ENCODE measurements around the gene ZNF236.

Gene ZNF236

GRCh38 chr18:76993085-76993382 is 170.7 kb downstream of the ZNF236 start:
- DNase-seq (ENCODE audit: low read depth) = no peak
- H3K4me3 ChIP-seq (ENCODE audit: low read depth, low read length) = no peak overlapping the region

GRCh38 chr18:76993573-76993972 is 171.2 kb downstream of the ZNF236 start:
- H3K4me3 ChIP-seq (ENCODE audit: low read depth, low read length) = no peak overlapping the region
- no peak for DNase-seq (ENCODE audit: low read depth)

DNA sequence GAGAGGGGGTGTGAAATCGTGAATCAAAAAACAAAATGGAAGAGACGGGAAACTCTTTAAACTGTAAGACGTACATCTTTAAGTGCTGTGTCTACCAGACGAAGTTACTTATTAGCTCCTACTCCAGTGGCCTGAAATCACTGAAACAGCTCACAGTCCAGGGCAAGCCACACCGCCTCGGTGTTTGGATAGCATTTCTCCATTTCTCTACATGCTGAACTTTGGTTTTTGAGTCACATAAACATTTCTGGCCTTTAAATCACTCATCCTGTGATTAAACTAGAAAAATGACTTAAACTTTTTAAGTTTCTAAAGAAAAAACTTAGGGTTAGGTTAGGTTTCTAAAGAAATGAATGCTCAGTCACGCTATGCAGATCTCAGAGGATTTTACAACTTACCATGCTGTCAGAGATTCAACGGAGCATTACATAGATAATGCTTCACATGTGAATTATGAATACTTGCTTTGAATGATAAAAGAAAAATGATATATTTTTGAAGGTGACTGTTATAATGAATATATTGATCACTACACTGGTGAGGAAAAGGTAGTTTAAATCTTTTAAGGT is 171.8 kb downstream of the ZNF236 start:
- DNase-seq (ENCODE audit: low read depth) = no peak
- no peak overlapping the region for H3K4me3 ChIP-seq (ENCODE audit: low read depth, low read length)

DNA sequence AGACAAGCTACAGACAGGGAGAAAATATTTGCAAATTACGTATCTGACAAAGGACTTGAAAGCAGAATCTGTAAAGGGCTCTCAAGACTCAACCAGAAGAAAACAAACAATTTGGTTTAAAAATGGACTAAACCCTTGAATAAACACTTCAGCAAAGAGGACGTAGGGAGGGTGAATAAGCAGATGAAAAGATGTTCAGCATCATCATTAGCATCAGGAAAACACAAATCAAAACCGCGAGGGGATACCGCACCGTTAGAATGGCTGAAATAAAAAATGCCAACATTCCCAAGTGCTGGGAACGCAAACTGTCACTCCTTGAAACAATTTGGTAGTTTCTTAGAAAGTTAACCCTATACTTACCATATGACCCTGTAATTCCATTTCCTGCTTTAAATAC is 173.5 kb downstream of the ZNF236 start:
- no peak for DNase-seq (ENCODE audit: low read depth)
- no peak overlapping the region for H3K4me3 ChIP-seq (ENCODE audit: low read depth, low read length)

DNA sequence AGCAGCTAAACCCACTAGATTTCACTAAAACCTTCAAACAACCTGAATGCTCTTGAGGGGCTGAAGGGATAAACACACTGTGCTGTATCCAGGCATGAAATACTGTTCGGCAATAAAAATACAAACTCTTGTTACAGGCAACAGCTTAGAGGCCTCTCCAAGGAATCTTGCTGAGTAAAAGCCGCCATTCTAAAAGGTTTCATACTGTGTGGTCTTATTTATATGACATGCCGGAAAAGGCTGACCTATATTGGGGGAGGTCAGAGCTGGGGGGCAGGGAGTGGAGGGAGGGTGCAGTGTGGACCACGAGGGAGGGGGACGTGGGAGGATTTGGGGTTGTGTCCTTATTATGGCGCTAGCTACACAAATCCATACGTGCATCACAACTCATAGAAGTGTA is 174.1 kb downstream of the ZNF236 start:
- no peak for DNase-seq (ENCODE audit: low read depth)
- H3K4me3 ChIP-seq (ENCODE audit: low read depth, low read length) = no peak overlapping the region

DNA sequence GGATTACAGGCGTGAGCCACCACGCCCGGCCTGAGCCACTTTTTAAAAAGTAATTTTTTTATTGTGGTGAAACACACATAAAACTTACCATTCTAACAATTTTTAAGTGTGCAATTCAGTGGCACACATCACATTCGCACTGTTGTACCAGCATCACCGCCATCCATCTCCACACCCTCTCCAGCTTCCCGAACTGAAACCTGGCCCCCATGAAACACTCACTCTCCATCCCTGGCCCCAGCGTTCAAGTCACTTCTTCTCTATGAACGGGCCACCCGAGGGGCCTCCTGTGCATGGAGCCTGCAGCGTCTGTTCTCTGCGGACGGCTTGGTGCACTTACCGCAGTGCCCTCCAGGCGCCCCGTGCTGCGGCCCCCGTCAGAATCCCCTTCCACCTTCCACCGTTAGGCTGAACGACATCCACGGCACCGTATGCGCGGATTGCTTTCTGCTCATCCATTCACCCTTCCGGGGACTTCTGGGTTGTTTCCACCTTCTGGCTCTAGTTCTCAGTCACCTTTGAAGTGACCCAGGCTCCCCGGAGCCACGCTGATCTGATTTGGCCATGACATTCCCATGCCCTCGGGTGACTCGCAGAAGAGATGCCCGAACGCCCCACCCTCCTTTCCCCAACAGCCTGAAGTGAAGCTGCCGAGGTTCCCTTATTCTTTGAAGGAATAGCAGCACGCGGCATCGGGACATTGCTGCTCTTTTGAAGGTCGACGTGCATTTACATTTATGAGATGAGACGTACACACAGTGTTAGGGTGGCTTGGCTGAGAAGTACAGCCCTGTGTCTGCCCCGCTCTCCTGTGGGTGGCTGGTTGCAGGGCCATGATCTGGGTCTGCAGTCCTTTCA is 175.8 kb downstream of the ZNF236 start:
- no peak for DNase-seq (ENCODE audit: low read depth)
- no peak overlapping the region for H3K4me3 ChIP-seq (ENCODE audit: low read depth, low read length)

DNA sequence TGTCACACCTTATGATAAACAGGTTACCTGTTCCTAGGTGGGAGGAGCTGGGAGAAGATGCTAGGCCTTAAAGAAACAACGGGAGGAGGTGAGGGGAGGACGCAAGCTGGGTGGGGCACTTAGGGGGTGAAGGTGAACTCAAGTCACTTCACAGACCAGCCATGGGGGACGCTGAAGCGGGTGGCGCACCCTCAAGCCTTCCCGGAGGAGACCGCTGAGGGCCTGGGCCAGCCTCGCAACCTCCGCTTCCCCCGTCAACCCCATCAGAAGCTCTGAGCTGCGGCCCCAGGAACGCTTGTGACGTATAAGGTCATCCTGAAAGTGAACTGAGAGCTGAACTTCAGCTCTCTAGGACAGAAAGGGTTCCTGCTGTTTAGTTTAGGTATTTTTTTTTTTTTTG is 176.7 kb downstream of the ZNF236 start:
- DNase-seq (ENCODE audit: low read depth) = no peak
- H3K4me3 ChIP-seq (ENCODE audit: low read depth, low read length) = no peak overlapping the region

DNA sequence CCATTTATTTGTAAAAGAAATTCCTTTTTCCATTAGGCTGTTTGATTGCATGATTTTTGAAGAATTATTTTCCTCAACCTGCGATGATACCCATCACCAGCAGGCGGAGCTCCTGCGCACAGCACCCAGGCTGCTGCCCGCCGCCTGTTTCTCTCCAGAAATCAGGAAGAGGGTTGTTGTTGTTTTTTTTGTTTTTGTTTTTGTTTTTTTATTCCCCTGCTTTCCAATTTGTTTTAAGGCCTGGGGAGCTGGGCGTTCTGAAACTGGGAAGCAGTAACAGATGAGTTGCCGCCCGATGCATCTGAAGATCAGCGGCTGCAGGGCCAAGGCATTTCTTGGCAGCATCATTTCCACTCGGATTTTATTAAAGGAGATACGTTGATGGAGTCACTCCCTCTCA is 178.2 kb downstream of the ZNF236 start:
- H3K4me3 ChIP-seq (ENCODE audit: low read depth, low read length) = peak overlapping the region; percentile 23
- DNase-seq (ENCODE audit: low read depth) = no peak

DNA sequence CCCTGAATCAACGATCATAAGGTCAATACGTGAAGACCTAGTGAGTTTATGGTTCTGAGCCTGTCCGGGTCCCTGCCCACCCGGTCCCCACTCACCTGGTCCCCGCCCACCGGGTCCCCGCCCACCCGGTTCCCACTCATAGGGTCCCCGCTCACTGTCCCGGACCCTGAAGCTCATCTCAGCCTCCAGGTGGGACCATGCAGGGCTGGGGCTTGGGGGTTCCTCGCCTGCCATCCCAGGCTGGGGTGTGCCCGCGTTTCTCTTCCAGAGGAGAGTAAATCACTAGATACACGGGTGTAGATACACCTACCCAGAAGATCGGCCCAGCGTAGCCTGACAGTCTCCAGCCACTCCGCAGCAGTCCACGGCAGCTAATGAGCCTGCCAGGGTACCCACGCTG is 178.7 kb downstream of the ZNF236 start:
- H3K4me3 ChIP-seq (ENCODE audit: low read depth, low read length) = no peak overlapping the region
- no peak for DNase-seq (ENCODE audit: low read depth)

GRCh38 chr18:77001979-77002378 is 179.6 kb downstream of the ZNF236 start:
- DNase-seq (ENCODE audit: low read depth) = no peak

GRCh38 chr18:77002496-77002895 is 180.1 kb downstream of the ZNF236 start:
- no peak overlapping the region for H3K4me3 ChIP-seq (ENCODE audit: low read depth, low read length)
- no peak for DNase-seq (ENCODE audit: low read depth)

More at GRCh38 chr18:77001979-77002378, 179.6 kb downstream of the ZNF236 start:
- no peak overlapping the region for H3K4me3 ChIP-seq (ENCODE audit: low read depth, low read length)

DNA sequence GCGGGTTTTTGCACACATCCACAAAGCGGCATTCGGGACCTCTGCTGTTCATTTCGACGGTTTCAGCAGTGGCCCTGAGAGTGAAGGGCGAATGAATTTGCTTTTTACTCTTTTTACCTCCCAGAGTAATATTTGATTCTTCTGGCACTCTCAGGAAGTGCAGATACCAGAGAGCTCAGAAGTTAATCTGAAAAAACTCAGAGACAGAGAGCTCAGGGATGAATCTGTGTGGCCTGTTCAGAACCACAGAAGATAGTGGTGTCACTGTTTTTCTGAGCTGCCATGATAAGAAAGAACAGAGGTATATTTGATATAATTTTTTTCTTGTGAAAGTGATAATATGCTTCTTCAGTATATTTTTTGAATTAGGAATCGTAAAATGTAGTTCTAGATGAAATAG is 181.0 kb downstream of the ZNF236 start:
- H3K4me3 ChIP-seq (ENCODE audit: low read depth, low read length) = no peak overlapping the region
- DNase-seq (ENCODE audit: low read depth) = no peak

- no peak for DNase-seq (ENCODE audit: low read depth)
- H3K4me3 ChIP-seq (ENCODE audit: low read depth, low read length) = no peak overlapping the region
Observed at GRCh38 chr18:77004555-77005380, 182.4 kb downstream of the ZNF236 start.

DNA sequence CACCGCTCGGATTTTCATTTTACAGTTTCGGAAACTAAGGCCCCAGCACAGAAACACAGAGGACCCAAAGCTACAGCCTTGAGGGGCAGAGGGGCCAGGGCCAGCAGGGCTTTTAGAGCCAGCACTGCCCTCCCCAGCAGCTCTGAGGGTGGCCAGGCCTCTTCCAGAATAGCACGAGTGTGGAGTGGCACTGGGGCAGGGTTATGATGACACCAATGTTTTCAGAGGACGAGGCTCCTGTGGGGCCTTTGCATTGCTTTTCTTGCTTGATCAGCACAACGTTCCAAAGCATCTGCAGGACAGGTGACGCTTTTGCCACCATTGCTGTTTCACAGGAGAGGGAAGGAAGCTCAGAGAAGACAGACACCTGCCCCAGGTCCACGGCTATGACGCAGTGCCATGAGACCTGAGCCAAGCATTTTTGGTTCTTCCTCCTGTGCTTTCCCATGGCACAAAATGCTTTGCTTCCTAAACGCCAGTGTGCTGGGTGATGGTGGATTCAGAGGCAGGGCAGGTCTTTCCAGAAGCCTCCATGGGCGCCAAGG is 183.4 kb downstream of the ZNF236 start:
- H3K4me3 ChIP-seq (ENCODE audit: low read depth, low read length) = no peak overlapping the region
- no peak for DNase-seq (ENCODE audit: low read depth)

DNA sequence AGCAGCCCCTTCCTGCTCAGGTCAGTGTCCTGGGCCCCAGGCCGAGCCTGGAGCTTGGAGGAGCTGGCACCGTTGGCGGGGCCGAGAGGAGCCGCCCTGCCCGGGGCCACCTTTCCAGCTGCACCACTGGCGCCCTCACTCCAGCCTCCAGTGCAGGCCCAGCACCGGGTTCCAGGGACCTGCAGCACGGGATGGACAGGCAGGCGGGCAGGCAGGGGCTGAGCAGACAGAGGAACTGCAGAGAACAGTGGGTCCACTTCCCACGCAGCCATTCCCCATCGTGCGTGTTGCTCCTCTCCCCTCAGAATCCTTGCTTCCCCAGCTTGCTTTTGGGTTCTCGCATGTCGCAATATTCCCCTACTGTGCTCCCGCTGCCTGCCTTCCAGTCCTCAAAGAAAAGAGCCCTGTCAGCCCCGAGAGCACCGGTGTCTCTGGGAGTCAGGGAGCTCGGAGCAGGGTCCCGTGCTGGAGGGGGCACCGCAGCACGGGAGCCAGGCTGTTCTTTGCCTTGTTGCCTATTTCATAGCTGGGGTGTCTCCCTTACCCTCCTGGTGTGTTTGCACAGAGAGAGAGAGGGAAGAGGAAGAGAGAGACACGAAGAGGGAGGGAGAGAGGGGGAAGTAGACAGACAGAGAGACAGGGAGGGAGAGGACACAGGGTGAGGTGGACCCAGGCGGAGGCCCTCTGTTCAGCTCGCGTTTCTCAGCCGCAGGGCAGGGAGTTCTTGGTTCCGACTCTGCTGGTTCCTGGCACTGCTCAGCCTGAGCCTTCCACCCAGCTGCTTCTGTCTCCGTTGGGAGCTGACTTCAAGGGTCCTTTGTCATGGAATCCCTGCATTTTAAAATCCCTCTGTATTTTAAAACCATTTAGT is 184.2 kb downstream of the ZNF236 start:
- DNase-seq (ENCODE audit: low read depth) = no peak
- H3K4me3 ChIP-seq (ENCODE audit: low read depth, low read length) = no peak overlapping the region

DNA sequence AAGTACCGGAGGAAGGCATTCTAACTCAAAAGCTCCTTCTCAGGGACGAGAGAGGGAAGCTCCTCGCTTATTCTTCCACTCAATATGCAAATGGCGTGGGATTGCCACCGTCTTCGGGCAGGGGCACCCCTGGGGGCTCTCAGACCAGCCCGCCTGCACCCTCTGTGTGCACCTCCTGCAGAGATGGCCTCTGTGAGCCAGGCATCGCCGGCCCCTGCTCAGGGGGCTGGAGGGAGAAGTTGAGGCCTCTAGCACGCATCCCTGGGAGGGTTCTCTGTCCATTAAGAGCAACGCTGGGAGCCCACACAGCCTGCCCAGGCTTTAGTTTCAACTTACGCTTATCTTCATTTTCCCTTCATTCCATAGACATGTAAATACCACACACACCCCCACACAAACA is 184.9 kb downstream of the ZNF236 start:
- DNase-seq (ENCODE audit: low read depth) = no peak
- no peak overlapping the region for H3K4me3 ChIP-seq (ENCODE audit: low read depth, low read length)

DNA sequence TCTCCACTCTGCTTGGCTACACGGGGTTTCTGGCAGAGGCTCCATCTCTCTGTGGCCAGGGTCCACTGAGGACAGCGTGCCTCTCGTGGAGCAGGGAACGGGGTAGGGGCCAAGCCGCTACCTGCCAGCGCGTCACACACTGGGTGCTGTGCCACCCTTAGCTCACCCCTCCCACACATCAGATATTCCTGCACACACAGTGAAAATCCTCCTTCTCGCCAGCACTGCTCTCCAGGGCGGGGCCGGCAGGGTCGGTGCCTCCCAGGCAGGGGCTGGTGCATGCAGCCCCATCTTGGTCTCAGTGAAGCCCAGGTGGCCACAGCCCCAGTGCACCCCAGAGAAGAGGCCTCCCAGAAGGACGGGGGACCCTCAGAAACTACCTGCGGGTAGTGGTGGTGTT is 185.6 kb downstream of the ZNF236 start:
- no peak overlapping the region for H3K4me3 ChIP-seq (ENCODE audit: low read depth, low read length)

GRCh38 chr18:77008576-77009315 is 186.4 kb downstream of the ZNF236 start:
- H3K4me3 ChIP-seq (ENCODE audit: low read depth, low read length) = no peak overlapping the region
- DNase-seq (ENCODE audit: low read depth) = no peak

More for the DNA sequence above, 185.6 kb downstream of the ZNF236 start:
- DNase-seq (ENCODE audit: low read depth) = no peak

DNA sequence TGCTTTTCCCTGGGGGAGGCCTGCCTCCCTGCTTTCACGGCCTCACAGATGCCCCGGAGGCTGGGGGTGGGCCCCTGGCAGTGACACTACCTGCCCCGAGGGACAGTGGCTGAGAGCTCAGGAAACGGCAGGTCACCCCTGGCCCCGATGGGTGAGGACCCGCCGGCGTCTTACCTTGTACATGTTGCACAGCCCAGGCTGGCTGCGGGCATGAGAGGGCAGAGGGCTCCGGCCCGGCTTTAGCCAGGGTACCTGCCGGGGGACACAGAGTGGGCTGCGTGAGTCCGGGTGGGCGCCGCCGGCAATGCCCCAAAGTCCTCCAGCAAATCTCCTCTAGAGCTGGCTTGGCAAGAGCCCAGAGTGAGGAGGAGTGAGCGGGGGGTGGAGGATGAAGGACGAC is 187.3 kb downstream of the ZNF236 start:
- no peak for DNase-seq (ENCODE audit: low read depth)
- no peak overlapping the region for H3K4me3 ChIP-seq (ENCODE audit: low read depth, low read length)
